HG03378 (cell line): Measurements from ENCODE around the gene RTP2.

Experiments used
- ATAC-seq: cut with Tn5 transposase; IDR thresholded peaks from one replicate; pipeline ENCODE4 v1.9.1; 2021; ENCODE audit warnings: mild to moderate bottlenecking, moderate library complexity; ENCODE audit not compliant: unreplicated experiment

RTP2 gene

GRCh38 chr3:187739094-187739560, 36.8 kb upstream of the RTP2 start:
- no peak for ATAC-seq

- no peak for ATAC-seq
Measured at GRCh38 chr3:187738331-187739093, 36.2 kb upstream of the RTP2 start.

- no peak for ATAC-seq
Measured at GRCh38 chr3:187738071-187738330, 35.6 kb upstream of the RTP2 start.

- ATAC-seq: no peak
Measured at GRCh38 chr3:187737368-187738070, 35.2 kb upstream of the RTP2 start.

- no peak for ATAC-seq
Measured at GRCh38 chr3:187737006-187737367, 34.6 kb upstream of the RTP2 start.

GRCh38 chr3:187736418-187736871, 34.1 kb upstream of the RTP2 start:
- no peak for ATAC-seq

- ATAC-seq: no peak
Measured at GRCh38 chr3:187735837-187736236, 33.5 kb upstream of the RTP2 start.

- ATAC-seq: no peak
Measured at GRCh38 chr3:187735383-187735782, 33.0 kb upstream of the RTP2 start.

GRCh38 chr3:187734841-187735240, 32.5 kb upstream of the RTP2 start:
- ATAC-seq: no peak

GRCh38 chr3:187733371-187733770, 31.0 kb upstream of the RTP2 start:
- ATAC-seq: no peak

- ATAC-seq: no peak
Measured at GRCh38 chr3:187729598-187729997, 27.2 kb upstream of the RTP2 start.

GRCh38 chr3:187728940-187729583, 26.7 kb upstream of the RTP2 start:
- no peak for ATAC-seq

GRCh38 chr3:187728248-187728647, 25.9 kb upstream of the RTP2 start:
- ATAC-seq: no peak

GRCh38 chr3:187726564-187726963, 24.2 kb upstream of the RTP2 start:
- no peak for ATAC-seq

GRCh38 chr3:187725653-187726370, 23.5 kb upstream of the RTP2 start:
- ATAC-seq: no peak

GRCh38 chr3:187725224-187725623, 22.9 kb upstream of the RTP2 start:
- ATAC-seq: no peak

GRCh38 chr3:187722206-187722612, 19.9 kb upstream of the RTP2 start:
- ATAC-seq: no peak

- no peak for ATAC-seq
Measured at GRCh38 chr3:187721055-187721454, 18.7 kb upstream of the RTP2 start.

- ATAC-seq: no peak
Measured at GRCh38 chr3:187720337-187720670, 17.9 kb upstream of the RTP2 start.

GRCh38 chr3:187719628-187720336, 17.4 kb upstream of the RTP2 start:
- ATAC-seq: no peak

- no peak for ATAC-seq
Measured at GRCh38 chr3:187718802-187719201, 16.4 kb upstream of the RTP2 start.
